Ovary (tissue), 3 donors: ENCODE results near the gene LYPD8.

ENCODE experiments used
- POLR2A ChIP-seq: fragments of 450-650 bp; IDR thresholded peaks from one replicate; pipeline ENCODE4 v1.6.1; 2017; ENCODE audit warnings: antibody characterized with exemption, mild to moderate bottlenecking, moderate library complexity
- TF ChIP-seq, protein P1 (sequence below), 3 donors: fragments of 450-650 bp in 2 of 3; fragments of 200-600 bp in 1 of 3; IDR thresholded peaks; one replicate each; pipeline versions ENCODE4 v1.5.1 to v1.8.0; 2016 to 2022; ENCODE audit warnings: antibody characterized with exemption in 3 of 3, mild to moderate bottlenecking in 1 of 3
- donor health status: DM: no; HTN: no; CAD: no.

DNA sequence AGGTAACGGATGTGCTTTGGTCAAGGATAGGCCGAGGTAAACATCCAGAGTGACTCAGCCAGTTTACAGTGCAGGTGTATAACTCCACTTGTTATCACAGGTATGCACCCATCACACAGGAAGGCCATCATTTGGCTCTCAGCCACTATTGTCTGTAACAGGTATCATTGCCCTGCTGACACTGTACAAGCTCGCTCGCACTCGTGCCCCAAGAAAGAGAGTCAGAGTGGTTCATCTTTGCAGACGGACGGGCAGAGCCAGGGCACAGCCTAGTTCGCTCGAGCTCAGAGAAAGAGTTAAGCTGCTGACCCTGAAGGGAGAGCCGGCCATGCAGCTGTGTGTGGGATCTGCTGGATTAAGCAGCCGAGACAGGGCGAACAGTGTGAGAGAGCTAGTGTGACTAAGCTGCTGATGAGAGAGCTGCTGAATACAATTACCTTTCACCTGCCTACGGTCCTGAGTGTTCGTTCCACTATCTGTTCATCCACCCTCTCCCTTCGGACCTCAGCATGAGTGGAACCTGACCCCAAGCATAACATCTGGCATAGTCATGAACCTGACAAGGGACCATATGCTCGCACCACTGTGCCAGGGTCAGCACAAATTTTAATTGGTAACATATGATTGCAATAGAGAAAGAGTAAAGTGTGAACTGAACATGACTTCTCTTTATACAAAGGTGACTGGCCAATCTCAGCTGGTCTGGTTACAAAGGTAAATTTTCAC is 27.0 kb upstream of the LYPD8 start:
- TF ChIP-seq, protein P1, sequence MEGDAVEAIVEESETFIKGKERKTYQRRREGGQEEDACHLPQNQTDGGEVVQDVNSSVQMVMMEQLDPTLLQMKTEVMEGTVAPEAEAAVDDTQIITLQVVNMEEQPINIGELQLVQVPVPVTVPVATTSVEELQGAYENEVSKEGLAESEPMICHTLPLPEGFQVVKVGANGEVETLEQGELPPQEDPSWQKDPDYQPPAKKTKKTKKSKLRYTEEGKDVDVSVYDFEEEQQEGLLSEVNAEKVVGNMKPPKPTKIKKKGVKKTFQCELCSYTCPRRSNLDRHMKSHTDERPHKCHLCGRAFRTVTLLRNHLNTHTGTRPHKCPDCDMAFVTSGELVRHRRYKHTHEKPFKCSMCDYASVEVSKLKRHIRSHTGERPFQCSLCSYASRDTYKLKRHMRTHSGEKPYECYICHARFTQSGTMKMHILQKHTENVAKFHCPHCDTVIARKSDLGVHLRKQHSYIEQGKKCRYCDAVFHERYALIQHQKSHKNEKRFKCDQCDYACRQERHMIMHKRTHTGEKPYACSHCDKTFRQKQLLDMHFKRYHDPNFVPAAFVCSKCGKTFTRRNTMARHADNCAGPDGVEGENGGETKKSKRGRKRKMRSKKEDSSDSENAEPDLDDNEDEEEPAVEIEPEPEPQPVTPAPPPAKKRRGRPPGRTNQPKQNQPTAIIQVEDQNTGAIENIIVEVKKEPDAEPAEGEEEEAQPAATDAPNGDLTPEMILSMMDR (IDR thresholded peaks at IDR 0.05) = no peak
- no peak for TF ChIP-seq POLR2A
